Breast epithelium (tissue), 4 donors: ENCODE data around the gene ZNF319. TPM values are rescaled to one million over a fixed set of nuclear protein-coding genes. Genes with fewer than 3 reads are reported as not detected.

Source experiments
- DNase-seq, 2 donors: peaks; one replicate each; pipeline ENCODE4 v3.0.0-alpha.2; 2019; ENCODE audit warnings: low spot score in 2 of 2
- H3K27ac ChIP-seq, 2 donors: fragments of 200-600 bp; sonication (generic) in 1 of 2; one replicate each; pipeline ENCODE4 v1.5.1; 2016 to 2019; ENCODE audit warnings: mild to moderate bottlenecking in 1 of 2
- H3K27me3 ChIP-seq, 2 donors: fragments of 200-600 bp; sonication (generic) in 1 of 2; one replicate each; pipeline versions ENCODE4 v1.5.1 to v1.6.0; 2017 to 2019; ENCODE audit warnings: control low read depth in 1 of 2, mild to moderate bottlenecking in 1 of 2
- H3K36me3 ChIP-seq: fragments of 200-600 bp; one replicate; pipeline ENCODE4 v1.5.1; 2019
- H3K4me1 ChIP-seq, 2 donors: fragments of 200-600 bp; sonication (generic); one replicate each; pipeline ENCODE4 v1.5.1; 2016 to 2019; ENCODE audit warnings: control low read depth in 1 of 2
- H3K4me3 ChIP-seq, 3 donors: fragments of 200-600 bp; sonication (generic); 1 replicate in 2 of 3; 2 replicates in 1 of 3; pipeline ENCODE4 v1.5.1; 2016 to 2019; ENCODE audit warnings: mild to moderate bottlenecking in 3 of 3, moderate library complexity in 2 of 3
- H3K9me3 ChIP-seq, 2 donors: fragments of 200-600 bp; sonication (generic) in 1 of 2; one replicate each; pipeline ENCODE4 v1.5.1; 2016 to 2019; ENCODE audit warnings: control low read depth in 1 of 2
- POLR2A ChIP-seq: fragments of 450-650 bp; IDR thresholded peaks from one replicate; pipeline ENCODE4 v1.6.1; 2016; ENCODE audit warnings: antibody characterized with exemption, mild to moderate bottlenecking, moderate library complexity
- POLR2AphosphoS5 ChIP-seq, 3 donors: sonication (generic); formaldehyde crosslinking; IDR thresholded peaks; one replicate each; pipeline ENCODE4 v1.6.1; 2017; ENCODE audit warnings: antibody characterized with exemption in 3 of 3
- intact Hi-C: fragments of 100-400 bp; cut with DNase I; formaldehyde crosslinking; loops from one replicate; pipeline ENCODE4 v1.15.1; 2023; ENCODE audit warnings: low total_unique reads
- total RNA-seq, 3 donors: library from RNA; depleted of rRNA; stranded (reverse); fragments of >200 nt; gene quantifications; one replicate each; pipeline ENCODE4 v1.1.0, GENCODE V29; 2016
- TF ChIP-seq, protein P1 (sequence below), 3 donors: fragments of 450-650 bp; IDR thresholded peaks; one replicate each; pipeline ENCODE4 v1.5.1; 2016 to 2017; ENCODE audit warnings: antibody characterized with exemption in 3 of 3, mild to moderate bottlenecking in 3 of 3, moderate library complexity in 3 of 3

Gene ZNF319
- total RNA-seq, 3 donors from 2014 or later, result 6.2 to 7.2 (median 6.4) TPM

DNA sequence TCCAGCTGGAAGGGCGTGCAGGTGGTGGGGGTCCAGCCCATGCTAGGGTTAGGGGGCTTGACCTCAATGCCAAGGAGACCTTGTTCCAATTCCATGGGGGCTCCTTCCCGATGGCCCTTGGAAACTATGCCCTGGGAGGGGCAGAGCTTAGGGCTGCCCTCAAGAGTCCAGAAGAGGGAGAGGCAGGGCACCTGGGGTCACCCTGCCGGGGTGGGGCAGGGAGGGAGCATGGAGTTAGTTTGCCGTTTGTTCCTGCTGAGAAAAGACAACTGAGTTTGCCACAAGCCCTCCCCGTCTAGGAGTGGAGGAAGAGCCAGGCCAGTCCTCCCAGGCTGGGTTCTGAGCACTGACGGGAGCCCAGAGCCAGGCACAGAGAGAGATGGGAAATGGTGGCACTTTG lies 46.5 kb upstream of the ZNF319 start:
- Histone ChIP-seq H3K27ac (peak overlapping the region in 1 of 2 donors; percentile 19), H3K4me3 (no peak overlapping the region), H3K9me3 (no peaks in the 10 kb centered on the region), H3K4me1 (no peaks in the 10 kb centered on the region), H3K36me3 (no peaks in the 10 kb centered on the region), H3K27me3 (no peaks in the 10 kb centered on the region)
- DNase-seq, result no peak
- intact Hi-C loops, result no loop called here
- TF ChIP-seq, protein P1, sequence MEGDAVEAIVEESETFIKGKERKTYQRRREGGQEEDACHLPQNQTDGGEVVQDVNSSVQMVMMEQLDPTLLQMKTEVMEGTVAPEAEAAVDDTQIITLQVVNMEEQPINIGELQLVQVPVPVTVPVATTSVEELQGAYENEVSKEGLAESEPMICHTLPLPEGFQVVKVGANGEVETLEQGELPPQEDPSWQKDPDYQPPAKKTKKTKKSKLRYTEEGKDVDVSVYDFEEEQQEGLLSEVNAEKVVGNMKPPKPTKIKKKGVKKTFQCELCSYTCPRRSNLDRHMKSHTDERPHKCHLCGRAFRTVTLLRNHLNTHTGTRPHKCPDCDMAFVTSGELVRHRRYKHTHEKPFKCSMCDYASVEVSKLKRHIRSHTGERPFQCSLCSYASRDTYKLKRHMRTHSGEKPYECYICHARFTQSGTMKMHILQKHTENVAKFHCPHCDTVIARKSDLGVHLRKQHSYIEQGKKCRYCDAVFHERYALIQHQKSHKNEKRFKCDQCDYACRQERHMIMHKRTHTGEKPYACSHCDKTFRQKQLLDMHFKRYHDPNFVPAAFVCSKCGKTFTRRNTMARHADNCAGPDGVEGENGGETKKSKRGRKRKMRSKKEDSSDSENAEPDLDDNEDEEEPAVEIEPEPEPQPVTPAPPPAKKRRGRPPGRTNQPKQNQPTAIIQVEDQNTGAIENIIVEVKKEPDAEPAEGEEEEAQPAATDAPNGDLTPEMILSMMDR (IDR thresholded peaks at IDR 0.05), result no peak
- no peak for TF ChIP-seq POLR2AphosphoS5 (IDR thresholded peaks at IDR 0.05)
- TF ChIP-seq POLR2A, result no peak

DNA sequence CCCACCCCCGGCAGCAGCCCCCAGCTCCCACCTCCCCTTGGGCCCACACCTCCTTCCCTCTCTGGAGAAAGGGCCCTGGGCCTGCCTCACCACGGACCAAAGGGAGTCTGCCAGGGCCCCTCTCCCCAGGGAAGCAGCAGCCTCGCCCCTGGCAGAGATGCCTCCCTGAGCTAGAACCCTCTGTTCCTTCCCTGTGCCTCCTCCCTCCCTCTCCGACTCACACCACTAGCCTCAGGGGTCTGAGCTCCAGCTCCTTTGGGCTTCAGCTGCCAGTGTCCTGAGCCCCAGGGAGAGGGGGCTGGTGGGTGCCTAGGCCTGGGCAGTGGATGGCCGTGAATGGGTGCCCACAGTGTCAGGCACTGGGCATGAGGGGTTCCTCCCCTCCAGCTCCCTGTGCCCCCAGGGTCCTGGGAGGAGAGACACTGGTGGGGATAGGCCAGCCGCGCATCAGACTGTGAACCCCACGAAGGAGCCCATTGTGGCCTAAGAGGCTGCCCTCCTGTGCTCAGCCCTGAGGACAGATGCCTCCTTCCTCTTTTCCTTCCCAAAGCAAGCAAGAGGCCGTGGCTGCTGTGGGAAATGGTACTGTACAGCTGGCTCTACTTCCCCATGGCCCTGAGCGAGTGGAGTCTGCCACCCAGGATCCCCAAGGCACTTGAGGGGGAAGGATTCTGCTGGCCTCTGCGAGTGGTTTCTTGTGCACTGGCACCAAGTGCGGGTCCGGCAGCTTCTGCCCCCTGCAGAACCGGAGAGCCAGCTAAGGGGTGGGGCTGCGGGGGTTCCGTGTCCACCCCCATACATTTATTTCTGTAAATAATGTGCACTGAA lies 45.8 kb upstream of the ZNF319 start:
- Histone ChIP-seq H3K27ac (no peak overlapping the region), H3K4me1 (no peaks in the 10 kb centered on the region)

DNA sequence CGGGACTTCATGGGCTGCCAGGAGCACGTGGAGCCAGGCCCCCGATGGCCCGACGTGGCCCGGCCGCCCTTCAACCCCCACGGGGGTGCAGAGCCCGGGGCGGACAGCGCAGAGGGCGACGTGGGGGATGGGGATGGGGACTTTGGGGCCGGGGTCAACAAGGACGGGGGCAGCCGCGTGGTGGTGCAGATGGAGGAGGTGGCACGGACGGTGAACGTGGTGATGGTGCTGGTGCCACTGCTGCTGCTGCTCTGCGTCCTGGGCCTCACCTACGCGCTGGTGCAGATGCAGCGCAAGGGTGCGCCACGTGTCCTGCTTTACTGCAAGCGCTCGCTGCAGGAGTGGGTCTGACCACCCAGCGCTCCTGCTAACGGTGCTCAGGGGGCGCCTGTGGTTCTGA lies 44.6 kb upstream of the ZNF319 start:
- intact Hi-C loops, result no loop called here
- Histone ChIP-seq H3K4me3 (no peak overlapping the region), H3K27me3 (no peaks in the 10 kb centered on the region), H3K9me3 (no peaks in the 10 kb centered on the region), H3K27ac (no peak overlapping the region), H3K36me3 (no peaks in the 10 kb centered on the region), H3K4me1 (no peaks in the 10 kb centered on the region)
- TF ChIP-seq, protein P1 (IDR thresholded peaks at IDR 0.05), result no peak
- TF ChIP-seq POLR2A, result no peak
- no peak for TF ChIP-seq POLR2AphosphoS5 (IDR thresholded peaks at IDR 0.05)
- DNase-seq, result no peak

More for the DNA sequence above, 45.8 kb upstream of the ZNF319 start:
- TF ChIP-seq, protein P1 (IDR thresholded peaks at IDR 0.05), result no peak
- TF ChIP-seq POLR2A (no peak), POLR2AphosphoS5 (IDR thresholded peaks at IDR 0.05) (no peak)
- Histone ChIP-seq H3K4me3 (no peak overlapping the region), H3K9me3 (no peaks in the 10 kb centered on the region), H3K27me3 (no peaks in the 10 kb centered on the region), H3K36me3 (no peaks in the 10 kb centered on the region)
- intact Hi-C loops, result no loop called here
- no peak for DNase-seq

DNA sequence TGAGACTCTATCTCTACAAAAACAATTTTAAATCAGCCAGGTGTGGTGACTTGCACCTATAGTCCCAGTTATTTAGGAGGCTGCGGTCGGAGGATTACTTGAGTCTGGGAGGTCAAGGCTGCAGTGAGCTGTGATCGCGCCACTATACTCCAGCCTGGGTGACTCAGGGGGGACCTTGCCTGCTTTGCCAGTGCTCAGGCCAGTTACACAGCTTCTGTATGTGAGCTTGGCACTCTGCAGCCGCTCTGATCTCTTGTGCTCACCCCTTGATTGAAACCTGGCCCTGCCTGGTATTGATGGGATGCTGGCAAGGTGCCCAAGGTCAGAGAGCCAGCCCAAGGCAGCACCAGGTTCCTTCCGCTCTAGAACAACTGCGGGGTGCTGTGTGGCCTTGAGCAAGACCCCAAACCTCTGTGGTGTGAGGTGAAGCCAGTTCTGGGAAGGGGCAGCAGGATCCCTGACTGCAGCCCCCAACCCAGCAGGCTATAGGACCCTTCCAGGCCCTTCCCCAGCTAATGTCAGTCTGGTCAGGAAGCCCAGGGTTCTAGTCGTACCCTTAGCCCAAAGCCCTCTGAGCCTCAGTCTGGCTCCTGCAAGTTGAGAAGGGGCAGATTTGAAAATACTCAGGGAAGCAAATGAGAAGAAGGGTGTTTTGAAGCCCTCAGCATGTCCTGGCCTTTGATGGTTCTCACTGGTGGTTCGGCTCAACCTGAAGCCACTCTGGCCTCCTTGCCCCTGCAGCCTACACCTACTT lies 44.0 kb upstream of the ZNF319 start:
- no peak overlapping the region for H3K4me3 ChIP-seq
- H3K36me3 ChIP-seq, result no peaks in the 10 kb centered on the region
- intact Hi-C loops, result no loop called here
- DNase-seq, result no peak
- TF ChIP-seq, protein P1 (IDR thresholded peaks at IDR 0.05), result no peak
- no peak for TF ChIP-seq POLR2AphosphoS5 (IDR thresholded peaks at IDR 0.05)
- no peak for TF ChIP-seq POLR2A
- H3K27ac ChIP-seq, result no peak overlapping the region
- no peaks in the 10 kb centered on the region for H3K4me1 ChIP-seq
- no peaks in the 10 kb centered on the region for H3K27me3 ChIP-seq
- no peaks in the 10 kb centered on the region for H3K9me3 ChIP-seq
